K562 (cell line): Measurements from ENCODE around the gene SPRYD3. TPM values are rescaled to one million over a fixed set of nuclear protein-coding genes. Genes with fewer than 3 reads are reported as not detected.
A peak's percentile ranks its signal among the peaks of the same experiment; 100 is the strongest.

ENCODE experiments used
- ATAC-seq: fragments of 200-7000 bp; cut with Tn5 transposase; 3 replicates; pipeline ENCODE4 v1.9.1; 2020; ENCODE audit warnings: moderate library complexity
- BruUV-seq: library from RNA; stranded (reverse); fragments of 400-500 nt; replicated peaks from 2 replicates; lab custom pipeline; 2021; lab: Mats Ljungman, UMichigan
- CTCF ChIA-PET: fragments of 300-600 bp; formaldehyde crosslinking; extraction: SDS; loops from one replicate; lab custom pipeline; 2021; ENCODE audit warnings: low intra/inter-chr PET ratio; lab: Yijun Ruan, JAX
- POLR2A ChIA-PET: fragments of 300-600, 350-650 bp; sonication (Branson Sonifier 250); formaldehyde crosslinking; extraction: SDS; loops from one replicate; lab custom pipeline; 2021; ENCODE audit warnings: antibody characterized with exemption, inconsistent platforms; lab: Yijun Ruan, JAX
- DNase-seq, 4 experiments: peaks; one replicate each; pipeline versions ENCODE4 v3.0.0 to v3.0.0-alpha.2; 2011 to 2018; ENCODE audit warnings: low spot score in 3 of 4, mixed read lengths in 3 of 4; ENCODE audit errors: extremely low read depth in 1 of 4
- FAIRE-seq: peaks from 2 replicates; lab custom pipeline; 2011; peaks lifted over from hg19 to GRCh38; lab: Jason Lieb, UNC
- H2AFZ ChIP-seq: 2 replicates; pipeline ENCODE4 v1.6.0; 2011; ENCODE audit warnings: low read depth, low read length, control low read depth, inconsistent platforms
- H3K27ac ChIP-seq: fragments of 200-600 bp; 3 replicates; pipeline ENCODE4 v1.8.0; 2011; ENCODE audit warnings: low read depth, mild to moderate bottlenecking, control low read depth, inconsistent platforms, low read length, moderate library complexity, mixed read lengths; ENCODE audit errors: extremely low read depth
- H3K27me3 ChIP-seq, 2 experiments: fragments of 300-600 bp in 1 of 2; 2 replicates in 1 of 2; 3 replicates in 1 of 2; pipeline versions ENCODE4 v1.6.0 to v1.8.0; 2011; ENCODE audit warnings: inconsistent platforms in 2 of 2, low read length in 2 of 2, mild to moderate bottlenecking in 1 of 2, mixed read lengths in 1 of 2, moderate library complexity in 1 of 2; ENCODE audit not compliant: control insufficient read depth in 2 of 2, insufficient read depth in 2 of 2
- H3K36me3 ChIP-seq: fragments of 300-600 bp; 3 replicates; pipeline ENCODE4 v1.8.0; 2011; ENCODE audit warnings: mild to moderate bottlenecking, low read length, inconsistent platforms; ENCODE audit not compliant: control insufficient read depth, insufficient read depth
- H3K4me1 ChIP-seq, 2 experiments: fragments of 200-600 bp in 1 of 2; replicated peaks in 1 of 2; 2 replicates in 1 of 2; 3 replicates in 1 of 2; pipeline versions ENCODE4 v1.5.1 to v1.8.0; 2011; ENCODE audit warnings: inconsistent platforms in 2 of 2, low read length in 2 of 2, mild to moderate bottlenecking in 1 of 2, mixed read lengths in 1 of 2, moderate library complexity in 1 of 2; ENCODE audit not compliant: control insufficient read depth in 2 of 2, insufficient read depth in 2 of 2
- H3K4me2 ChIP-seq: 2 replicates; pipeline ENCODE4 v1.6.1; 2011; ENCODE audit warnings: low read length, control low read depth, inconsistent platforms, mixed read lengths; ENCODE audit not compliant: insufficient read depth
- H3K4me3 ChIP-seq: fragments of 200-600 bp; sonication (generic), shearing (Covaris generic); 2 replicates; pipeline ENCODE4 v1.5.1; 2016; ENCODE audit warnings: control low read depth, inconsistent platforms
- H3K79me2 ChIP-seq: fragments of 200-600 bp; 3 replicates; pipeline ENCODE4 v1.8.0; 2011; ENCODE audit warnings: low read length, inconsistent platforms; ENCODE audit not compliant: control insufficient read depth, insufficient read depth
- H3K9ac ChIP-seq, 2 experiments: 2 replicates each; pipeline versions ENCODE4 v1.6.0 to v1.6.1; 2011; ENCODE audit warnings: low read depth in 2 of 2, low read length in 2 of 2, control low read depth in 1 of 2, inconsistent platforms in 1 of 2, mild to moderate bottlenecking in 1 of 2, mixed read lengths in 1 of 2; ENCODE audit not compliant: insufficient read depth in 1 of 2
- H3K9me1 ChIP-seq: one replicate; pipeline ENCODE4 v1.6.0; 2011; ENCODE audit warnings: inconsistent platforms, mild to moderate bottlenecking, low read length, moderate library complexity; ENCODE audit not compliant: control insufficient read depth, insufficient read depth
- H3K9me3 ChIP-seq: replicated peaks from 2 replicates; pipeline ENCODE4 v1.5.1; 2011; ENCODE audit warnings: low read depth, low read length, inconsistent platforms; ENCODE audit not compliant: control insufficient read depth, insufficient read depth
- H4K20me1 ChIP-seq: replicated peaks from 2 replicates; pipeline ENCODE4 v1.6.1; 2011; ENCODE audit warnings: low read length, inconsistent platforms, mixed read lengths; ENCODE audit not compliant: control insufficient read depth, insufficient read depth
- HNRNPLL ChIP-seq: fragments of 200-400 bp; formaldehyde crosslinking; IDR thresholded peaks from 2 replicates; pipeline ENCODE4 v1.6.1; 2017; ENCODE audit warnings: low read length, low read depth, mild to moderate bottlenecking; ENCODE audit not compliant: poor library complexity, severe bottlenecking
- L3MBTL2 ChIP-seq: fragments of 450-650 bp; IDR thresholded peaks from 2 replicates; pipeline ENCODE4 v1.6.1; 2016; ENCODE audit warnings: mild to moderate bottlenecking, moderate library complexity
- WGBS: fragments of 100-300 bp; shearing (Covaris generic); methylation state at CpG from one replicate; pipeline ENCODE4 v1.1.6; 2016; ENCODE audit warnings: low coverage, mixed read lengths; ENCODE audit not compliant: insufficient coverage; ENCODE audit errors: missing lambda C conversion rate; 5-methylcytosine and 5-hydroxymethylcytosine counted together
- in situ Hi-C: fragments of 300-500 bp; cut with MboI; formaldehyde crosslinking; loops from 4 replicates; pipeline ENCODE4 v1.15.0; 2018; ENCODE audit warnings: inconsistent platforms, mixed read lengths
- intact Hi-C: fragments of 100-400 bp; cut with micrococcal nuclease; formaldehyde crosslinking; loops from 2 replicates; pipeline ENCODE4 v1.14.2; 2022
- polyA plus RNA-seq, 8 experiments: library from polyadenylated mRNA; depleted of rRNA in 4 of 8; stranded (reverse) in 5 of 8; unstranded in 3 of 8; fragments of >200 nt; fragmentation: Nextera tagmentation in 2 of 8; fragmentation: Illumina TruSeq in 1 of 8; extraction: Ambion mirVana in 2 of 8; extraction: Trizol in 1 of 8; gene quantifications; 2 replicates each; pipeline versions ENCODE4 v1.2.1 to v1.2.3, GENCODE V29; 2011 to 2014; ENCODE audit warnings: inconsistent platforms in 1 of 8, missing spikeins in 1 of 8
- total RNA-seq, 7 experiments: library from RNA; depleted of rRNA in 6 of 7; stranded (reverse); fragments of >200 nt in 6 of 7; fragmentation: Illumina TruSeq in 2 of 7; extraction: Trizol in 2 of 7; gene quantifications; 2 replicates each; pipeline versions ENCODE4 v1.2.1 to v1.2.3, GENCODE V29; 2011 to 2021; ENCODE audit warnings: low replicate concordance in 1 of 7
- TF ChIP-seq, protein P1 (sequence below), 2 experiments: fragments of 450-650 bp in 1 of 2; sonication (generic) in 1 of 2; formaldehyde crosslinking in 1 of 2; IDR thresholded peaks in 1 of 2; conservative IDR thresholded peaks in 1 of 2; 2 replicates each; pipeline versions ENCODE4 v1.6.1 to v1.8.1; 2016 to 2023; ENCODE audit warnings: mild to moderate bottlenecking in 2 of 2, moderate library complexity in 2 of 2, inconsistent platforms in 1 of 2, missing genetic modification reagents in 1 of 2
- TF ChIP-seq, protein P2 (sequence below): IDR thresholded peaks from 2 replicates; pipeline ENCODE4 v1.6.1; 2014; ENCODE audit warnings: antibody characterized with exemption

Gene SPRYD3
- total and polyA plus RNA-seq, 9 of the 15 experiments (the other 6 are each of a cell fraction or from before 2014, with no cell fraction given) = 1.5 to 13.6 (median 7.6) TPM

DNA sequence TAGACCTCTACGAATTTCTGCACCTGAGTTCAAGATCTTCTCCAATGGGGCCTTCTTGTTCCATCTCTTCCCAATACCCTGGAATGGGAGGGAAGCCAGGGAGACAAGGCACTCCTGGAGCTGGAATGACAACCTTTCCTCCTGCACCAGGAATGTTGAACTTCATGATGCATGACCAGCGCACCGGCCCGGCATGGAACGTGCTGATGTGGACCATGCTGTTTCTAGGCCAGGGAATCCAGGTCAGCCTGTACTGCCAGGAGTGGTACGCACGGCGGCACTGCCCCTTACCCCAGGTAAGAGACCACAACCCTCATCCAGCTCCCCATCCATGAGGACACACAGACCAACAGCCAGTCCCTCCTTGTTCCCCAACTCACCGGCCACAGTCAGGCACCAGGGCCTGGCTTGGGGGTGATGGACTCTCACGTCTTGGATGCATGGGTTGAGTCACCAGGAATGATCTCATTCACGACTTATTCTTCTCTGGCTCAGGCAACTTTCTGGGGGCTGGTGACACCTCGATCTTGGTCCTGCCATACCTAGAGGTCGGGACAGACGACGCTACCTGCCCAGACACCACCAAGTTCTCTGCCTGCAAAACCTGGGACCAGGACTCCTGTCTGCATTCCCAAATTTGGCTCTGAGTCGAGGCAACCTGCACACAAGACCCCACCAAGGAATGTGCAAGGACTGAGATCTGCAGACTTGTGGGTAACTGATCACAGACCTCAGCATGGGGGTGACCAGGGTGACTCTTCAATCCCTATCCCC lies 44.6 kb upstream of the SPRYD3 start:
- no peak overlapping the region for H3K9ac ChIP-seq
- H3K36me3 ChIP-seq = no peaks in the 10 kb centered on the region
- FAIRE-seq = no peak
- ChIA-PET CTCF (no interaction called here), POLR2A (no interaction called here)
- DNase-seq = no peak
- peaks cover 4 to 7% of the 10 kb centered on the region in 2 experiments for H3K27me3 ChIP-seq
- H3K9me3 ChIP-seq = no peaks in the 10 kb centered on the region
- no peaks in the 10 kb centered on the region for H3K79me2 ChIP-seq
- no peak overlapping the region for H3K4me2 ChIP-seq
- TF ChIP-seq, protein P1, sequence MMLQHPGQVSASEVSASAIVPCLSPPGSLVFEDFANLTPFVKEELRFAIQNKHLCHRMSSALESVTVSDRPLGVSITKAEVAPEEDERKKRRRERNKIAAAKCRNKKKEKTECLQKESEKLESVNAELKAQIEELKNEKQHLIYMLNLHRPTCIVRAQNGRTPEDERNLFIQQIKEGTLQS (IDR thresholded peaks at IDR 0.05) = peak; percentile 67
- TF ChIP-seq, protein P1 (CRISPR knock-in tag; conservative IDR thresholded peaks at IDR 0.05) = no peak
- no peak for TF ChIP-seq L3MBTL2
- TF ChIP-seq, protein P2, sequence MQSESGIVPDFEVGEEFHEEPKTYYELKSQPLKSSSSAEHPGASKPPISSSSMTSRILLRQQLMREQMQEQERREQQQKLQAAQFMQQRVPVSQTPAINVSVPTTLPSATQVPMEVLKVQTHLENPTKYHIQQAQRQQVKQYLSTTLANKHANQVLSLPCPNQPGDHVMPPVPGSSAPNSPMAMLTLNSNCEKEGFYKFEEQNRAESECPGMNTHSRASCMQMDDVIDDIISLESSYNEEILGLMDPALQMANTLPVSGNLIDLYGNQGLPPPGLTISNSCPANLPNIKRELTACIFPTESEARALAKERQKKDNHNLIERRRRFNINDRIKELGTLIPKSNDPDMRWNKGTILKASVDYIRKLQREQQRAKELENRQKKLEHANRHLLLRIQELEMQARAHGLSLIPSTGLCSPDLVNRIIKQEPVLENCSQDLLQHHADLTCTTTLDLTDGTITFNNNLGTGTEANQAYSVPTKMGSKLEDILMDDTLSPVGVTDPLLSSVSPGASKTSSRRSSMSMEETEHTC = no peak
- no peak for TF ChIP-seq HNRNPLL
- no peak for ATAC-seq
- H2AFZ ChIP-seq = no peak overlapping the region
- BruUV-seq = no TSS peak
- no peak overlapping the region for H3K27ac ChIP-seq
- intact Hi-C loops = no loop called here
- H3K9me1 ChIP-seq = no peaks in the 10 kb centered on the region
- H3K4me3 ChIP-seq = no peak overlapping the region
- no peaks in the 10 kb centered on the region for H4K20me1 ChIP-seq
- WGBS = 51% methylated on average over 16 of the region's 16 CpGs
- H3K4me1 ChIP-seq = peaks cover 0 to 9% of the 10 kb centered on the region in 2 experiments; a peak in 3 of 5 replicates
- in situ Hi-C loops = no loop called here
